ENCODE results near the gene YPEL2. TPM values are rescaled to one million over a fixed set of nuclear protein-coding genes. Genes with fewer than 3 reads are reported as not detected.

Gene YPEL2
- total and polyA plus RNA-seq, 4 donors = 7.8 to 47.0 (median 11.4) TPM

DNA sequence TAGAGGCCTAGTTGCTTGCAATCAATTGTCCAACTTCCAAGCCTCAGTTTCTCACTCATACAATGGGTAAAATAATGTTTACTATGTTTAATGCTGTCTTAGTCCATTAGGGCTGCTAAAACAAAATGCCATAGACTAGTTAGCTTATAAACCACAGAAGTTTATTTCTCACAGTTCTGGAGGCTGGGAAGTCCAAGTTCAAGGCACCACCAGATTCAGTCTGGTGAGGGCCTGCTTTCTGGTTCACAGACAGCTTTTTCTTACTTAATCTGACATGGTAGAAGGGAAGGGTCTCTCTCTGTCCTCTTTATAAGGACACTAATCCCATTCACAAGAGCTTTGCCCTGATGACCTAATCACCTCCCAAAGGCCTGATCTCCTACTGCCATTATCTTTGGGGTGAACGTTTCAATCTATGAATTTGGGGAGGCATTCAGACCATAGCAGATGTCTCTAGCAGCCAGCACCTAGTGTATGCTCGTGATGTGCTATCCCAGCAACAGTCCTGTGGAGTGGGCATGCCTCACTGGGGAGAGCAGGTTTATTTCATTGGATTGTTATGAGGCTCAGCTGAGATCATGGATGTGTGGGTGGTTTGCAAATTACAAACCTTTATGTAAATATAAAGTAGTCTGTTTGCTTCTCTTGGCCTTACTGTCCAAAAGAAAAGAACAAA lies 25.2 kb downstream of the YPEL2 start:
- Histone ChIP-seq H3K4me3 (no peak overlapping the region), H3K27ac (ENCODE audit: low read depth in 1 of 2, low read length in 1 of 2) (peak overlapping the region in 1 of 2 donors; percentile 75), H3K36me3 (ENCODE audit: control insufficient read depth in 4 of 4, insufficient read depth in 4 of 4, low read length in 4 of 4) (peaks cover 0 to 18% (median 10%) of the 10 kb centered on the region in 4 donors), H3K4me1 (ENCODE audit: control insufficient read depth in 5 of 5, insufficient read depth in 5 of 5, low read length in 5 of 5) (peaks cover 0 to 59% (median 14%) of the 10 kb centered on the region in 5 donors), H3K9me3 (ENCODE audit: control insufficient read depth in 4 of 4, insufficient read depth in 3 of 4, low read length in 3 of 4) (no peaks in the 10 kb centered on the region), H3K9ac (ENCODE audit: insufficient read depth in 1 of 2, low read length in 2 of 2) (no peak overlapping the region), H3K27me3 (ENCODE audit: control insufficient read depth in 3 of 3, insufficient read depth in 3 of 3, low read length in 2 of 3) (no peaks in the 10 kb centered on the region)
- no peak for ATAC-seq (ENCODE audit: insufficient read depth, low FRiP score)
- DNase-seq = no peak
- no peak for TF ChIP-seq CTCF (IDR thresholded peaks at IDR 0.05; ENCODE audit: control extremely low read depth, extremely low read depth)
- WGBS, 2 donors = 82 to 98% methylated on average over 2 of the region's 2 CpGs

GRCh38 chr17:59357219-59357697 lies 25.8 kb downstream of the YPEL2 start:
- Histone ChIP-seq H3K9ac (ENCODE audit: insufficient read depth in 1 of 2, low read length in 2 of 2) (no peak overlapping the region), H3K36me3 (ENCODE audit: control insufficient read depth in 4 of 4, insufficient read depth in 4 of 4, low read length in 4 of 4) (peaks cover 0 to 18% (median 10%) of the 10 kb centered on the region in 4 donors), H3K9me3 (ENCODE audit: control insufficient read depth in 4 of 4, insufficient read depth in 3 of 4, low read length in 3 of 4) (no peaks in the 10 kb centered on the region)

DNA sequence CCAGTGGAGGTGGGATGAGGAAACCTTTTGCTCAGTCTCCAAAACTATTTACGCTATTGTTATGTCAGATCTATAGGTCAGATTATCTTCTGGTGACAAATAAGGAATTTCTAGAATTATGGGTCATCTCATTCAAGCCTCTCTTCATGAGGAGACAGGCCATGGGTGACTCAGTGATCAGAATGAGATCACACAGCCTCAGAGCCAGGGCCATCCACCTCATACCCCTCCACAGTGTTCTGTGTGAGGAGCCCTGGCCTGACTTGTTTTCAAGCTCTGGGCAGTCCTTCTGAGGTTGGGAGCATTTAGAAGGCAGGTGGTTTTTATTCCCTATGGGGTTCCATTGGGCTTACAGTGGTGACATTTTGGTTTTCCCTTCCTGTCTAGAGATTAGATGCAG lies 26.5 kb downstream of the YPEL2 start:
- H3K4me1 ChIP-seq (ENCODE audit: control insufficient read depth in 5 of 5, insufficient read depth in 5 of 5, low read length in 5 of 5) = peaks cover 3 to 66% (median 14%) of the 10 kb centered on the region in 5 donors
- no peak for ATAC-seq (ENCODE audit: insufficient read depth, low FRiP score)
- 96 to 100% methylated on average over 1 of the region's 1 CpG for WGBS, 2 donors

More at GRCh38 chr17:59357219-59357697, 25.8 kb downstream of the YPEL2 start:
- Histone ChIP-seq H3K4me1 (ENCODE audit: control insufficient read depth in 5 of 5, insufficient read depth in 5 of 5, low read length in 5 of 5) (peaks cover 0 to 65% (median 15%) of the 10 kb centered on the region in 5 donors), H3K27ac (ENCODE audit: low read depth in 1 of 2, low read length in 1 of 2) (peak overlapping the region in 1 of 2 donors; percentile 24), H3K4me3 (no peak overlapping the region), H3K27me3 (ENCODE audit: control insufficient read depth in 3 of 3, insufficient read depth in 3 of 3, low read length in 2 of 3) (no peaks in the 10 kb centered on the region)
- no peak for TF ChIP-seq CTCF (IDR thresholded peaks at IDR 0.05; ENCODE audit: control extremely low read depth, extremely low read depth)
- no peak for ATAC-seq (ENCODE audit: insufficient read depth, low FRiP score)
- no peak for DNase-seq

More for the DNA sequence above, 26.5 kb downstream of the YPEL2 start:
- H3K9me3 ChIP-seq (ENCODE audit: control insufficient read depth in 4 of 4, insufficient read depth in 3 of 4, low read length in 3 of 4) = no peaks in the 10 kb centered on the region
- no peak overlapping the region for H3K4me3 ChIP-seq
- peak overlapping the region in 1 of 2 donors; percentile 65 for H3K27ac ChIP-seq (ENCODE audit: low read depth in 1 of 2, low read length in 1 of 2)
- peaks cover 0 to 18% (median 10%) of the 10 kb centered on the region in 4 donors for H3K36me3 ChIP-seq (ENCODE audit: control insufficient read depth in 4 of 4, insufficient read depth in 4 of 4, low read length in 4 of 4)
- TF ChIP-seq CTCF (IDR thresholded peaks at IDR 0.05; ENCODE audit: control extremely low read depth, extremely low read depth) = no peak
- no peaks in the 10 kb centered on the region for H3K27me3 ChIP-seq (ENCODE audit: control insufficient read depth in 3 of 3, insufficient read depth in 3 of 3, low read length in 2 of 3)
- no peak overlapping the region for H3K9ac ChIP-seq (ENCODE audit: insufficient read depth in 1 of 2, low read length in 2 of 2)
- no peak for DNase-seq

Measured in lung (tissue), 12 donors.